GM19455 (cell line): ENCODE data around the gene APCDD1.

Experiments
- ATAC-seq: cut with Tn5 transposase; IDR thresholded peaks from one replicate; pipeline ENCODE4 v1.9.1; 2021; ENCODE audit not compliant: unreplicated experiment

Gene APCDD1

GRCh38 chr18:10453806-10454680, at the start of gene APCDD1:
TSS of gene APCDD1 (plus strand) at chr18:10454635. CDS start at chr18:10454982, 347 bp downstream.
- ATAC-seq = no peak

GRCh38 chr18:10405014-10405493, 49.4 kb upstream of the APCDD1 start:
- ATAC-seq = no peak

- no peak for ATAC-seq
These were observed 48.4 kb upstream of the APCDD1 start for GRCh38 chr18:10405816-10406663.

GRCh38 chr18:10408131-10408530, 46.3 kb upstream of the APCDD1 start:
- no peak for ATAC-seq

- no peak for ATAC-seq
These were observed 45.4 kb upstream of the APCDD1 start for GRCh38 chr18:10409041-10409440.

GRCh38 chr18:10410472-10411308, 43.7 kb upstream of the APCDD1 start:
- ATAC-seq = no peak

GRCh38 chr18:10412933-10413332, 41.5 kb upstream of the APCDD1 start:
- no peak for ATAC-seq

GRCh38 chr18:10413722-10414121, 40.7 kb upstream of the APCDD1 start:
- ATAC-seq = no peak

- no peak for ATAC-seq
These were observed 40.1 kb upstream of the APCDD1 start for GRCh38 chr18:10414293-10414842.

GRCh38 chr18:10416065-10416464, 38.4 kb upstream of the APCDD1 start:
- no peak for ATAC-seq

GRCh38 chr18:10417191-10417590, 37.2 kb upstream of the APCDD1 start:
- no peak for ATAC-seq

- no peak for ATAC-seq
These were observed 36.8 kb upstream of the APCDD1 start for GRCh38 chr18:10417664-10418063.

GRCh38 chr18:10418836-10419235, 35.6 kb upstream of the APCDD1 start:
- ATAC-seq = no peak

GRCh38 chr18:10419420-10420103, 34.9 kb upstream of the APCDD1 start:
- ATAC-seq = no peak

- no peak for ATAC-seq
These were observed 33.7 kb upstream of the APCDD1 start for GRCh38 chr18:10420561-10421352.

- ATAC-seq = no peak
These were observed 32.6 kb upstream of the APCDD1 start for GRCh38 chr18:10421859-10422258.

GRCh38 chr18:10422731-10423130, 31.7 kb upstream of the APCDD1 start:
- no peak for ATAC-seq

GRCh38 chr18:10424585-10425307, 29.7 kb upstream of the APCDD1 start:
- no peak for ATAC-seq

GRCh38 chr18:10430677-10431076, 23.8 kb upstream of the APCDD1 start:
- ATAC-seq = no peak
